Activated CD4-positive, alpha-beta T cell treated with anti-CD3 and anti-CD28 coated beads, Interleukin-2, Interleukin-4, amounts not matched to agents 100 ng/mL and 50 ng/mL, durations not matched to agents 16 hours and 8 hours (primary cell): ENCODE data around the gene FLNB.

Source experiments
- DNase-seq: peaks from one replicate; pipeline ENCODE4 v3.0.0-alpha.2; 2020; ENCODE audit warnings: low spot score

FLNB gene

DNA sequence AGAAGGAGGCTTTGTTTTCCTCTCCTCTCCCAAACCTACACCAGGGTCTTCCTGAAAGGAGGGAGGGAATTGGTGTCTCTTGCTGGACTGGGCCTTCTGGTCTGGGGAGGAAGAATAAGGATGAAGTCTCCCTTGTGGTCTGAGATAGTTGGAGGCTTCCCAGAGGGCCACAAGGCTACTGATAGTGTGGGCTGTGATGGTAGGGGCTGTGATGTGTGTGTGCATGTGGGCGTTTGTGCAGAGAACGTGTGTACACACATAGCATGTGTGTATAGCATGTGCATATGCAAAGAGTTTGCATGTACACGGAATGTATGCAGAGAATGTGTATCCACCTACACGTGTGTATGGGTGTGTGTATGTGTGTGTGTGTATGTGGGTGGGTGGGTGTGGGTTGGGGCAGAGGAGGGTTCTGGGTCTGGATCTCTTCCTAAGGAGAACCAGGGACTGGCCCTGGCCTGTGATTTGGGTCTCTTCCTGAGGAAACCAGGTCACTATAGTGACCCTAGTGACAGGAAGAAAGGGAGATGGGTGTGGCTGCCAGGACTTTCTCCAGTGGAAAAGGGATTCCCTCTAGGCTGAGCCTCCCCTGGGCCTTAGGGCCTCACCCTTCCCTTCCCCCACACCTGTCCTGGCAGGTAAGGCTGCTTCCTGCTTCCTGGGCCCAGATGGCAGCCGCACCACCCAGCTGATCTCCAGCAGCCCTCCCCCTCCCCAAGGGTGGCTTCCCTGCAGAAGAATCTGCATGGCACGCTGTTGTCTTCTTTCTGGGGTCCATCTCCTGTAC, 1.7 kb downstream of the FLNB start:
- no peak for DNase-seq

- no peak for DNase-seq
Observed at GRCh38 chr3:58010562-58010961, 2.3 kb downstream of the FLNB start.

GRCh38 chr3:58011580-58011979, 3.4 kb downstream of the FLNB start:
- no peak for DNase-seq

DNA sequence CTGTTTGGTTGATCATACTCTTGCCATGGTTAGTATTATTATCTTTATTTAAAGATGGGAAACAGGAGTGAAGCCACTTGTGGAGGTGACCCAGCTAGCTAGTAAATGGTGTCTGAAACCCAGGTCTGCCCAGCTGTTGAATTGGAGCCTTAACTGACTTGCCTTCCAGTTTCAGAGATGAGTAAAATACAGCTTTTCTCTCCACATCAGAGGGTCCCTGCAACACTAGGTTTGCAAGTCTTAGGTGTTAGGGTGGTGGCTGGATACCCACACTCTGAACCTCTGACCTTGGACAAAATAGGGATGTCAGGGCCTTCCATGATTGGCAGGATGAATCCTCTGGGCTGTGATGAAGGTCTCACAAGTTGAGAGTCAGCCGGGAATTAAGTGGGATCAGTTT, 4.1 kb downstream of the FLNB start:
- no peak for DNase-seq

- no peak for DNase-seq
Observed at GRCh38 chr3:58013099-58013498, 4.9 kb downstream of the FLNB start.

GRCh38 chr3:58013973-58014649, 5.9 kb downstream of the FLNB start:
- no peak for DNase-seq

DNA sequence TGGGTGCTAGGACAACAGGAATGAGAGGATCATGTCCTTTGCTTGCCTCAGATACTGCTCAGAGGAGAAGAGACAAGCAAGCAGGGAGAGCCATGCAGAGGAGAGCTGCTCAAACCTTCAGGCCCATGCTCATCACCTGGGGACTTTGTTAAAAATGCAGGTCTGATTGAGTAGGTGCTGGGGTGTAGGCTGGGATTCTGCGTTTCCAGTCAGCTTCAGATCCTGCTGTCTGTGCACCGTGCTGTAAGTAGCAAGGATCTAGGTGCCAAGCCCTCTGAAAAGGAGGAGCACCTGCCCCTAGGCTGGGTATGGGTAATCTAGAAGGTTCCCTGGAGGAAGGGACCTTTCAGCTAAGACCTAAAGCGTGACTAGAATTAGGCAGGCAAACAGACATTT, 7.3 kb downstream of the FLNB start:
- DNase-seq = no peak

DNA sequence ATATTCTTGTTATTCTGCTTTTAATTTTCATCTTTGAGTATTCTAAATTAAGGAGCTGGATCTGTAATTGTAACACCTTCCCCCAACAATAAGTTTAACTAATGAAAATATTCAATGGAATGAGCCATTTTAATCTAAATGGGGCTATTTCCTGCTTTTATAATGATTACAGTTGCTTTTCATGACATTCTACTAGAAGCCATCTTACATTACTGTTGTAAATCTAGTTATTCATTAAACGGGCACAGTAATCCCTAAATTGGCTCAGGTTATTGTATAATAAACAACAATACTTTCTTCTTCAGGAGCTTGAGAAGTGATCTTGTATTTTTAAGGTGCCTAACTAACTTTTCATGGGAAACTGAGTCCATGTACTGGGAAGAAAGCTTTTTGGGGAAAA, 8.5 kb downstream of the FLNB start:
- DNase-seq = no peak

DNA sequence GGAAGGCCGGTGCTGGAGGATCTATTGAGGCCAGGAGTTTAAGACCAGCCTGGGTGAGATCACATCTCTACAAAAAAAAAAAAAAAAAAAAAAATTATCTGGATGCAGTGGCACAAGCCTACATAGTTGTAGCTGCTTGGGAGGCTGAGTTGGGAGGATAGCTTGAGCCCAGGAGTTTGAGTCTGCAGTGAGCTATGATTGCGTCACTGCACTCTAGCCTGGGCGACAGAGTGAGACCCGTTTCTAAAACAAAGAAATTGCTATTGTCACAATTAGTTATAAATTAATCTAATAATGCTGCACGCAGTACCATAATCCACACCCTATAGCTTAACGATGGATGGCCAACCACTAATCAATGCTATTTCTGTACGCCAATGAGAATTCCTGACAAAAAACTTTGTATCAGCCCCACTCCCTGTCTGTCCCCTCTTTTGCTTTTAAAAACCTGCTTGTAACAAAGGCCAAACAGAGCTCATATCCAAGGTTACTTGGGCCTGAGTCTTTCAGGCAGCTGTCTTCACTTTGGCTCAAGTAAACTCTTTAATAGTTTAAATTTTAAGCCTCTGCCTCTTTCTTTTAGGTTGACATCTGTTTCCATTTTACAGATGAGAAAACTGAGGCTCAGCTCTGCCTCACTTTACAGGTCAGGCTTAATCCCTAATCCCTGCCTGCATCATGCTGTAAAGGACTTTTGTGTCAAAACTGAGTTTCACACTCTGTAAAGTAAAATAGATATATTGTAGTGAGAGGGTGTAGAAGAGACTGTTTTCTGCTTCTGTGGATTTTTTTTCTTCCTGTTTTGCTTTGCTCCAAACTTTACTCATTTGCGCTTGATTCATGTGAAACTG, 10.9 kb downstream of the FLNB start:
- DNase-seq = no peak

GRCh38 chr3:58020783-58021071, 12.5 kb downstream of the FLNB start:
- no peak for DNase-seq

DNA sequence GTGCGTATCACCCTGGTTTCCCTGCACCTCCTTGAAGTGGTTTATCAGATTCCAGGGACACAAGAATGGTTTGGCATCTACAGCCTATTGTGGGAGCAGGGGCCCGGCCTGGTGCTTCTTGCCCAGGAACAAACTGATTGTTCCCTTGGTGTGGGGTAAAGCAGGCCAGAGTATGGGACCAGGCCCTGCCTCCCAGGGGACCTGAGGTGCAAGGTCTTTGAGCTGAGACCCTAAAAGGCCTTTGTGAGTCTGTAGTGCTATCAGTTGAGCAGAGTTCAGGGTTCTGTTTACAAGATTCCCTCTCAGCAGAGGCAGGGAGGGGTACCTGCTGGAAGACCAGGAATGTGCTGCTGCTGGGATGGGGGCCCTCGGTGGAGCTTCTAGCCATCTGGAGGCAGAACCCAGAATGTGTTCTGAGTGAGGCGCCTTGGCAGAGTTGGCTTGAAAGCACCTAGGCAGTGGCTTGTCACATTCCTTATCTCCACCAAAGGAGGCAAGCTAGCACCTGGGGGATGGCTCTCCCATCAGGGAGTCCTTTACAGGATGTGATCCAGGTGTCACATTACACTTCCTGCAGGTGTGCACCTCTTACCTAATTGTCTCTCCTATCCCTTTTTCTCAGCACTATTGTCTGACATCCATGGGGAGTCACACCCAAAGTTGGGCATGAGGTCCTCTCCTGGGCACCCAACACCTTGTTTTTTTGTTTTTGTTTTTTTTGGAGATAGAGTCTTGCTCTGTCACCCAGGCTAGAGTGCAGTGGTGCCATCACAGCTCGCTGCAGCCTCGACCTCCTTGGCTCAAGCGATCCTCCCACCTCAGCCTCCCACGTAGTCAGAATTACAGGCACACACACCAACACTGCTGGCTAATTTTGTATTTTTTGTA, 13.1 kb downstream of the FLNB start:
- DNase-seq = no peak

- DNase-seq = no peak
Observed at GRCh38 chr3:58021962-58022361, 13.7 kb downstream of the FLNB start.

DNA sequence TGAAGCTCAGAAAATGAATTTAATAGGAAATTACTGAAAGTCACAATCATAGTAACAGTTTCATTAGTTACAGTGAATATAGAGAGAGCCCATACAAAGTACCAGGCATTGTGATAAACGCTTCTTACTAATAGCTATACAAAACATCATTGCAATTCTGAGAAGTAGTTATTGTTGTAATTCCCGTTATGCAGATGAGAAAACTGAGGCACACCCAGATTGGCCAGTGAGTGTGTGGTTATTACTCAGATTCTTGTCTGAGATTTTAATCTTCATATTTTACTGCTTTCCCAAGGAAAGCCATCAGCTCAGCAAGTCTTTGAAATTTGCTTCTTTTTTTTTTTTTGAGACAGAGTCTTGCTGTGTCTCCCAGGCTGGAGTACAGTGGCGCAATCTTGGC, 14.3 kb downstream of the FLNB start:
- peak; percentile 58 for DNase-seq

DNA sequence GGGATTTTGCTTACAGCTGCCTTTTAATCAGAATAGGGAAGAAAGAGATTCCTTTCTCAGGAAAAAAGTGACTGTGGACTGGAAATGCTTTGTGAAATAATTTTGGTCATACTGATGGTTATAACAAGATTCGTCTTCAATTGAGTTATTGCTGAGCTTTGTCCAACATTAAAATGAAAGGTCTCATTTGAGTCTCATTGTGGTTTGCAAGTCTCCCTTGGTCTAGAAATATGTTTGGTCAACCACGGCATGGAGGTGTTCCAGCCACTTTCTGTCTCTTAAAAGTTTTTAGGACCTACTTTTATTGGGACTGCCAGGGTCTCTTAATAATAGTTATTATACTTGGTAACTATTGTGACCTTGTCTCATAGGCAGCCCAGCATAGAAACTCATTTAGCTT, 15.3 kb downstream of the FLNB start:
- DNase-seq = no peak

DNA sequence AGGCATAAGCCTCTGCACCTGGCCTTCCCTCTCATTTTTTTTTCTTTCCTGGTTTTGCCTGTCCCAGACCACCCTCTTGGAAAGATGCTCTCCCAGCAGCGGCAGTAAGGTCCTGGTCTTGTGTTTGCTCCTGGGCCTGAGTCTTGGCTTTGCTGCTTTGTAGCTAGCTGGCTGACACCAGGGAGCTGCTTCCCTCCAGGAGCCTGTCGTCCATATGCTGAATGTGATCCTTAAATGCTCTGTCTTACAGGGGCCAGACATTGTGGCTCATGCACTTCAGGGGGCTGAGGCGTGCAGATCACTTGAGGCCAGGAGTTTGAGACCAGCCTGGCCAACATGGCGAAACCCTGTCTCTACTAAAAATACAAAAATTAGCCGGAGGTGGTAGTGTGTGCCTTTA, 17.2 kb downstream of the FLNB start:
- no peak for DNase-seq

DNA sequence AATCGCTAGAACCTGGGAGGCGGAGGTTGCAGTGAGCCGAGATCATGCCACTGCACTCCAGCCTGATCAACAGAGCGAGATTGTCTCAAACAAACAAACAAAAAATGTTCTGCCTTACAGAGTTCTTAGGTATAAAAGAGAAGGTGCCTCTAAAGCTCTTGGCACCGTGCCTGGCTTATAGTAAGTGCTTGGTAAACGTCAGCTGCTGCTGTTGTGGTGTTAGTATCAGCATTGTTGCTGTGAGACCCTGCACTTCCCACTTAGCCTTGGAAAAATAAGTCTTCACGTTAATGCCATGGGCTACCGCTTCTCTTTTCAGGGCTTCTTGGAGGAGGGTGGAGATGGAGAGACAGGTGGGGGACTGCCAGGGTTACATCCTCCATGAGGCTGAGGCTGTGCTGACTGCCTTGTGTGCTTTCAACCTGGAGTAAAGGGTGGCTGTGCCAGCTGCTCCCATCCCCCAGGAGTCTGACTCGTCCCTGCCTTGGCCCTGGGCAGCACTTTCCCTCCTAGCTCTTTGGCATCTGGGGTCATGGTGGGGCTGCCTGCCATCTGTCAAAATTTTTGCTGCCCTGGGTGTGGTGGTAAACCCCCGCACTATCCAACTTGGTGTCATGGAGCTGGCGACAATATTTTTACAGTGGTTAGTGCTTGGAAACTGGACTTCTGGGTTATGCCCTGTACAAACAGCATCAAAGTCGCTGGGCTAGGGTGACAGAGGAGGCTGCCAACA, 17.8 kb downstream of the FLNB start:
- DNase-seq = no peak

- no peak for DNase-seq
Observed at GRCh38 chr3:58026598-58026997, 18.4 kb downstream of the FLNB start.

DNA sequence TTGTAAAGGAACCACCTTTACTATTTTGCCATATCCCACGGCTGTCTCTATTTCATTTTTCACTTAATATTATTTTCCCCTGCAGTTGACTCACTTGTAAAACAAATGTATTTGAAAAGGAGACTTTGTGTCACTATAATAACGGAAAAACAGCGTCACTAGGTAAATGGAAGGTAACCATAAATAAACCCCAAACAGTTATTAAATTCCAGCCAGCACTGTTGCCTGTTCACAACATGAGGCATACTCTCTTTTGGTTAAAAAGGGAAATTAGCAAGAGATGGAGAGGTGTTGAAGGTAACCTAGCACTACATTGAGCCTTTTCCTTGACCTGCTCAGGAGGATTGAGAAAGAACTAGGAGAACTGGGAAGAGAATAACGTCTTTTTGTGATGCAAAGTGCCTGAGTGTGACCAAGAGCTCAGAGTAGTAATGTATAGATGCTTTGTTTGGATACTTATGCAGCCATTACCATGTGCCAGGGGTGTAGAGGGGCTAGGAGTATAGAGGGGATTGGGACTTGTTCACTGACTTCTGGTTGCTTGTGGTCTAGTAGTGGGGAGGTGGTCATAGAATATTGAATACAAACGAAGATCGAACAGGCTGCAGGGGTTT, 19.6 kb downstream of the FLNB start:
- DNase-seq = no peak

DNA sequence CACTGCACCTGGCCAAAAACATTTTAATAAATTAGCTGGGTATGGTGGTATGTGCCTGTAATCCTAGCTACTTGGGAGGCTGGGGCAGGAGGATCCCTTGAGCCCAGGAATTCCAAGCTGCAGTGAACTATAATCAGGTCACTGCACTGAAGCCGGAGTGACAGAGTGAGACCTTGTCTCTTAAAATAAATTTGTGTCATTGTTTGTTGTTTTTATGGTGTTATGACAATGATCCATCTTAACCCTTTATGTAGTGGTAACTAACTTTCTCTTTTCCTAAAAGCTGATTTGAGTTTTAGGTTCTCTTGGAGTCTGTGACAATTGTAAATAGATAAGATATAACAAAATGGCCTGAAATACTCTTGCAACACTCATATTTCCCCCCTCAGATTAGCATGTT, 20.7 kb downstream of the FLNB start:
- DNase-seq = no peak

DNA sequence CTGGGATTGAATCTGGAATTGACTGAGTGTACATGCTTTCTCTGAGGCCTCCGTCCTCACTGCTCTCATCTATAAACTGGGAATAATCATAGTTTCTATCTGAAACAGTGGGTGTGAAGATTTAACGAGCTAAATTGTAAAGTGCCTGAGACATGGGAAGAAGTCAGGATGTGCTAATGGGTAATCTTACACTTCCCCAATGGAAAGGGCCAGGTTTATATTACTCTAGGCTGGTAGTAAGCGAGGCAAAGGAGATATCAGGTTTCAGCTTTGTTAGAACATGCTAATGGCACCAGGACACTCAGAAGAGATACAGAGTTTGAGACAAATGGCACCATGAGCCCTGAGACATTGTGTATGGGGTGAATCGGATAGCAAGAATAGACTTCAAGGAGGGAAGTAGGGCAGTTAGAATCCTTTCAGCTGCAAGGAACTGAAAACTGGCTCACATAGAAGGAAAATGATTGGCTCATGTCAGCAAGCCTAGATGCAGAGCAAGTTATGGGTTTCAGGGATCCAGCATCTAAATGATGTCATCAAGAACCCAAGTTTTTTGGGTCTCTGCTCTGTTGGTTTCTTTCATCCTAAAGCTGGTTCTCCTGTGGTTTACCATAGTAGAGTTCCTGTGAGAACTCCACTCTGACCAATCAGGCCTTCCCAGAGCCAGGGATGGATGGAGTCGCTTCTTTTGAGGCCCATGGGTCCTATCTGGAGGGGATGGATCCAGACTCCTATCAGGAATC, 21.8 kb downstream of the FLNB start:
- no peak for DNase-seq
